ENCODE results near the gene GMDS. TPM values are rescaled to one million over a fixed set of nuclear protein-coding genes. Genes with fewer than 3 reads are reported as not detected.

The GMDS gene
- total and polyA plus RNA-seq, 7 donors: 2.8 to 6.6 (median 4.7) TPM

DNA sequence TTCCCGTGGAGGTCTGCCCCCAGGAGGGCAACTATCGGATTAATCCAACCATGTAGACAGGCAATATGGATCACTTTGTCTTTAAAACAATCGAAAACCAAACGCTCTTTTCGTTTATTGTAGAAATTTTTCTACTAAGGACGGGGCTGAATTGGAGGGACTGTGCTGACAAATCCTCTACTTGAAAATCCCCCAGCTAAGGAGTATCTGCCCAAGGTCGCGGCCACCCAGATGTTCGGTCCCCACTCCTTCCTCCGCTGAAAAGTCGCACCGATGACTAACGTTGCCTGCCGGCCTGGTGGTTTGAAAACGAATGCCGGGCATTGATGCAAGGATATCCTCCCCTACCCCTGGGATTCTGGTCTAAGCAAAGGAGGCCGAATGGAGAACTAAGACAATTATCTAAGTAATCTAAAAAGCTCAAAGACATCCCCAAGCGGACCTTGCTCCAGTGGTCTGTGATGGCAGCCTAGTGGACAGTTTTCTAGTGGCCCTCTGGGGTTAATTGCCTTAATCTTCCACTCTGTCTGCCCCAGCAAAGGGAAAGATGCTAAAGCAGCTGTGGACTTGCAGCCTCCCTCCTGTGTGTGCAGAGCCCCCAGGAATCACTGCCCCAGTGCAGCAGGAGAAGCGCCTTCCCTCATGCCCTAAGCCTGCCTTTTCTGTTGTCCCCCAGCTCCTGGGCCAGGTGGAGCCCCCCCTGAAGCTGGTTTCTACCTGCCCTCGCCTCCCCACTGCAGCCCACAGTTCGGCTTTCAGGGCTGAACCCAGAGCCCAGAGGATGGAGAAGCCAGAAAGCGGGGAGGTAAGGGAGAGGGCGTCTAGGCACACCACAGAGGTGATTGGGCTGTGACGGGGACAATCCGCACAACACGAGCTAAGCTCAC is 639.3 kb downstream of the GMDS start:
- peak in 1 of 2 donors; percentile 40 for DNase-seq
- H3K36me3 ChIP-seq (ENCODE audit: insufficient read depth in 1 of 2, low read depth in 1 of 2): no peaks in the 10 kb centered on the region
- ATAC-seq: no peak
- H3K9me3 ChIP-seq: no peaks in the 10 kb centered on the region
- TF ChIP-seq, protein P1, sequence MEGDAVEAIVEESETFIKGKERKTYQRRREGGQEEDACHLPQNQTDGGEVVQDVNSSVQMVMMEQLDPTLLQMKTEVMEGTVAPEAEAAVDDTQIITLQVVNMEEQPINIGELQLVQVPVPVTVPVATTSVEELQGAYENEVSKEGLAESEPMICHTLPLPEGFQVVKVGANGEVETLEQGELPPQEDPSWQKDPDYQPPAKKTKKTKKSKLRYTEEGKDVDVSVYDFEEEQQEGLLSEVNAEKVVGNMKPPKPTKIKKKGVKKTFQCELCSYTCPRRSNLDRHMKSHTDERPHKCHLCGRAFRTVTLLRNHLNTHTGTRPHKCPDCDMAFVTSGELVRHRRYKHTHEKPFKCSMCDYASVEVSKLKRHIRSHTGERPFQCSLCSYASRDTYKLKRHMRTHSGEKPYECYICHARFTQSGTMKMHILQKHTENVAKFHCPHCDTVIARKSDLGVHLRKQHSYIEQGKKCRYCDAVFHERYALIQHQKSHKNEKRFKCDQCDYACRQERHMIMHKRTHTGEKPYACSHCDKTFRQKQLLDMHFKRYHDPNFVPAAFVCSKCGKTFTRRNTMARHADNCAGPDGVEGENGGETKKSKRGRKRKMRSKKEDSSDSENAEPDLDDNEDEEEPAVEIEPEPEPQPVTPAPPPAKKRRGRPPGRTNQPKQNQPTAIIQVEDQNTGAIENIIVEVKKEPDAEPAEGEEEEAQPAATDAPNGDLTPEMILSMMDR (IDR thresholded peaks at IDR 0.05): no peak
- WGBS, 3 donors: 32 to 39% (median 36%) methylated on average over 26 of the region's 26 CpGs
- intact Hi-C loops (cut with DNase I): loop anchor here (2.0 to 10.0 kb wide), 6 partner anchors 499 to 1139 kb away; no protein-coding TSS in a partner anchor
- no peak overlapping the region for H3K27ac ChIP-seq
- H3K27me3 ChIP-seq (ENCODE audit: insufficient read depth in 3 of 3, low read length in 2 of 3): peaks cover 0 to 85% (median 46%) of the 10 kb centered on the region in 3 donors
- H3K4me3 ChIP-seq: no peak overlapping the region
- peaks cover 15% of the 10 kb centered on the region for H3K4me1 ChIP-seq

DNA sequence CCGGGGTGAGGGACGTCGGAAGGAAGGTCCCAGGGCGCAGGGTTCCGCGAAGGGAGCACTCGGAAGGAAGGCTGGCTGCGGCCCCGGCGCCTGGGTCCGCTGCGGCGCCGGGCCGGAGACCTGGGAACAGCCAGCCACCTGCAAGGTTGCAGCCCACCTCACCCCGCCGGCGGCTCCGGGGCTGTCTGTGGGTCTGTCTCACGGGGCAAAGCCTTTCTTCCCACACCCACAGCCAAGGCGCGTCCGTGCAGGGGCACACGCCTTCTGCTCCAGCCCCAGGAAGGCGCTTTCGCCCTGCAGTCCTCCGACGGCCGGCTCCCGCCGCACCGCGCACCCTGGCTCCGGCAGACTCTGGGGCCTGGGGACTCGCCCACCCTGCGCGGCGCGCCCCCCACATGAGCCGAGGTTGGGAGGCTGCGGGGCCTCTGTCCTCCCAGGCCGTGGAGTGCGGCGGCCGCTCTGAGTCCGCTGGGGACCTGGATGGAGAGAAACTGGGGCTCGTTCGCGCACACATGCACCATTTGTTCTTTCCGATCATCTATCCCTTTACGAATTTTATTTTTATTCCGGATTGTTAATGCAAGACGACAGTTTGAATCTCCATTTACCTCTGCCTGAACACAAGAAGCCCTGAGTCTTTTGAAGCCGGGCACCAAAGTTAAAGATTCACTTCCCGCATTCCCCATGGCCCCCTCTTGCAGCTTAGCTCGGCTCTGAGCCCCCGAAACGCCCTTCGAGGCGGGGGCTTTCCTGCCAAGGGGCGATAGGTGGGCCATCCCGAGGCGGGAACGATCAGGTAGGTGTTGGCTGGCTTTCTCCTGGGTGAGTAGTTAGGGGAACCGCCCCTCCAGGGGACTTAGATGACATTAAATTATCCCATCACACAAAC is 640.2 kb downstream of the GMDS start:
- intact Hi-C loops (cut with DNase I): loop anchor here (2.0 to 10.0 kb wide), 5 partner anchors 500 to 1140 kb away; no protein-coding TSS in a partner anchor
- peak in 1 of 2 donors; percentile 48 for DNase-seq
- Histone ChIP-seq H3K27me3 (ENCODE audit: insufficient read depth in 3 of 3, low read length in 2 of 3) (peaks cover 0 to 76% (median 44%) of the 10 kb centered on the region in 3 donors), H3K4me3 (peak overlapping the region; percentile 68), H3K27ac (no peak overlapping the region), H3K36me3 (ENCODE audit: insufficient read depth in 1 of 2, low read depth in 1 of 2) (no peaks in the 10 kb centered on the region), H3K9me3 (no peaks in the 10 kb centered on the region), H3K4me1 (peaks cover 15% of the 10 kb centered on the region)
- TF ChIP-seq, protein P1 (IDR thresholded peaks at IDR 0.05): no peak
- 16 to 17% (median 17%) methylated on average over 34 to 65 of the region's 65 CpGs for WGBS, 3 donors
- ATAC-seq: peak; percentile 4 to 34 (median 18)

DNA sequence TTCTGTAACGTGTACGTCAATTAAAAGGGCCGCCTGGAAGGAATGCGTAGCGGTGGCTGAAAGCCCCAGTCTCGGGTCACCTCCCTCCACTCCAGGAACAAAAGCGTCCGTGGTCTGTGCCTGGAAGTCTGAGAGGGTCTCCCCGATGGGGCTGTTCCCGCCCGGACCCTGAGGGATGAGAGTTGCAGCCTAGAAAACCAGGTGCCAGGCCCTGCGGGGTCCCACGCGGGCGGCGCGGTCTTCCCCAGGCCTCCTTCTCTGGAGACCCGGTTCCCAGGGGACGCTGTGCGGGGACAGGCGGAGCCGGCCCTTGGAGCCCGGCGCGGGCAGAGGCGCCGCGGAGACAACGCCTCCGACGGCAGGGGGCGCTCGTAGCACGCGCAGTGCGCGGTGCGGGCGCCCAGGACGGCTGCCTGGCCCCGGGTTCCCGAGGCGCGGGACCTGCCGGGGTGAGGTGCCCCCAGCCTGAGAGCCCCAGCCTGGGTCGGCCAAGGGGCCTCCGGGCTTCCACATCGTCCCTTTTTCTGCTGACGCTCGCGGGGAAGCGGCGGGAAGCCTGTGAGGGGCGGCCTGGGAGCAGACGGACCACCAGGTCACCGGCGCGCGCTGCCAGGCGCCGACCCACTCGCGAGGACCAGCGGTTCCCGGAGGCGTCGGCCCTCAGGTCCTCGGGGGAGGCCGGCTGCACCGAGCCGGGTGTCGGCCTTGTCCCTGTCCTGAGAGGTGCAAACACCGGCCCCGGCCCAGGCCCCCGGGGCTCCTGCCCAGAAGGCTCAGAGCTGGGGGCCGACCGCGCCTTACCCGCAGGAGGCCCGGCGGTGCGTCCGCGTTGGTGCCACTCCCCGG is 641.0 kb downstream of the GMDS start:
- Histone ChIP-seq H3K9me3 (no peaks in the 10 kb centered on the region), H3K27ac (no peak overlapping the region), H3K36me3 (ENCODE audit: insufficient read depth in 1 of 2, low read depth in 1 of 2) (no peaks in the 10 kb centered on the region), H3K4me1 (peaks cover 15% of the 10 kb centered on the region), H3K27me3 (ENCODE audit: insufficient read depth in 3 of 3, low read length in 2 of 3) (peaks cover 0 to 75% (median 44%) of the 10 kb centered on the region in 3 donors), H3K4me3 (peak overlapping the region; percentile 68)
- 2 to 3% (median 2%) methylated on average over 62 to 85 of the region's 85 CpGs for WGBS, 3 donors
- ATAC-seq (peak; percentile 90 to 96 (median 95)), DNase-seq (peak; percentile 70 to 83)
- TF ChIP-seq, protein P1 (IDR thresholded peaks at IDR 0.05): peak; percentile 96
- intact Hi-C loops (cut with DNase I): loop anchor here (2.0 to 10.0 kb wide), 6 partner anchors 500 to 1140 kb away; no protein-coding TSS in a partner anchor

DNA sequence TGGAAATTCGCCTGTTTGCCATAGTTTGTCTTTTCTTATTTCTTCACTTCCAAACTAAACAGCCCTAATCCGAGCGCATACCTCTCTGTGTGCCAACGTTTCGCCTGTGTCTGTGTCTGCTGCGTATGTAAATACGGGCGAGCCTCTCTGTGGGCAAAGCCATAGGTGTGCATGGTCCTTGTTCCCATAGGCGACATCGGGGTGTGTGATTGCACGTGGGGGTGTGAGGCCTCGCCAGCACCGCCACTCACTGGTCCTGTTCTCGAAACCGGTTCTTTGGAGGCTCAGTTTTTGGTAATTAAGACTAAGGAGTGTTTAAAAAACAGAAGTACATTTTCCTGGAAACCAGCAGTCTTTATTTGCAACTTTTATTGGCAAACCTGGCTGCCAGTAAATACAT is 641.7 kb downstream of the GMDS start:
- H3K9me3 ChIP-seq: no peaks in the 10 kb centered on the region
- H3K27me3 ChIP-seq (ENCODE audit: insufficient read depth in 3 of 3, low read length in 2 of 3): peaks cover 0 to 69% (median 40%) of the 10 kb centered on the region in 3 donors
- TF ChIP-seq, protein P1 (IDR thresholded peaks at IDR 0.05): no peak
- 85 to 91% (median 87%) methylated on average over 15 of the region's 15 CpGs for WGBS, 3 donors
- no peak for ATAC-seq
- H3K27ac ChIP-seq: no peak overlapping the region
- intact Hi-C loops (cut with DNase I): loop anchor here (2.0 to 10.0 kb wide), 6 partner anchors 501 to 1141 kb away; no protein-coding TSS in a partner anchor
- no peak for DNase-seq
- no peaks in the 10 kb centered on the region for H3K36me3 ChIP-seq (ENCODE audit: insufficient read depth in 1 of 2, low read depth in 1 of 2)
- H3K4me1 ChIP-seq: peaks cover 15% of the 10 kb centered on the region
- no peak overlapping the region for H3K4me3 ChIP-seq

Data from psoas muscle (tissue), 8 donors.